ENCODE results near the gene ONECUT2.
"Not testable (repeated sequence)": the region's sequence is repeated elsewhere in the genome, so short reads cannot be mapped to it uniquely, and the experiment has no call there.

DNA sequence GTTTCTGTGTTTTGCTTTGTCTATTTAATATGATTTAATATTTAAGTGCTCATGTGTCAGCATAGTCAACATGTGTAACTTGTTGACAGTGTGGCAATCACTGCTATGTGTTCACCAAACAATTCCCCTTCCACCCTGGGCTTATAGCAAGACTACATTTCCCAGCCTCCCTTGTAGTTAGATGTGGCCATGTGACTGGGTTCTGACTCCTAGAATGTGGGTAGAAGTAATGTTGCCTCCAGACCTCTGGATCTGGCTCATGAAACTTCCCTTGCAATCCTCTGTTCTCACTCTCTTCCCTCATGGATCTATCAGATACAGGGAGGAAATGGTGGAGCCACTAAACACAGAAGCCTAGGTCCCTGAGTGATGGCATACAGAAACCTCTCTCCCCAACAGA lies 87.2 kb downstream of the ONECUT2 start:
- TF ChIP-seq, protein P1, sequence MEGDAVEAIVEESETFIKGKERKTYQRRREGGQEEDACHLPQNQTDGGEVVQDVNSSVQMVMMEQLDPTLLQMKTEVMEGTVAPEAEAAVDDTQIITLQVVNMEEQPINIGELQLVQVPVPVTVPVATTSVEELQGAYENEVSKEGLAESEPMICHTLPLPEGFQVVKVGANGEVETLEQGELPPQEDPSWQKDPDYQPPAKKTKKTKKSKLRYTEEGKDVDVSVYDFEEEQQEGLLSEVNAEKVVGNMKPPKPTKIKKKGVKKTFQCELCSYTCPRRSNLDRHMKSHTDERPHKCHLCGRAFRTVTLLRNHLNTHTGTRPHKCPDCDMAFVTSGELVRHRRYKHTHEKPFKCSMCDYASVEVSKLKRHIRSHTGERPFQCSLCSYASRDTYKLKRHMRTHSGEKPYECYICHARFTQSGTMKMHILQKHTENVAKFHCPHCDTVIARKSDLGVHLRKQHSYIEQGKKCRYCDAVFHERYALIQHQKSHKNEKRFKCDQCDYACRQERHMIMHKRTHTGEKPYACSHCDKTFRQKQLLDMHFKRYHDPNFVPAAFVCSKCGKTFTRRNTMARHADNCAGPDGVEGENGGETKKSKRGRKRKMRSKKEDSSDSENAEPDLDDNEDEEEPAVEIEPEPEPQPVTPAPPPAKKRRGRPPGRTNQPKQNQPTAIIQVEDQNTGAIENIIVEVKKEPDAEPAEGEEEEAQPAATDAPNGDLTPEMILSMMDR (IDR thresholded peaks at IDR 0.05) = not testable (repeated sequence)
- not testable (repeated sequence) for TF ChIP-seq POLR2AphosphoS5 (IDR thresholded peaks at IDR 0.05)

Measured in sigmoid colon (tissue), 4 donors.